GM12892 (cell line): Measurements from ENCODE around the gene COL1A1.

Experiments used
- POLR2A ChIP-seq: IDR thresholded peaks from 2 replicates; pipeline ENCODE4 v1.6.1; 2011; ENCODE audit warnings: low read depth, low read length, control low read depth
- POLR2AphosphoS5 ChIP-seq: IDR thresholded peaks from 2 replicates; pipeline ENCODE4 v1.6.1; 2011; ENCODE audit warnings: low read depth, low read length, control low read depth

- TF ChIP-seq POLR2A: no peak
- TF ChIP-seq POLR2AphosphoS5: no peak
Observed at GRCh38 chr17:50187394-50187725, 14.1 kb downstream of the COL1A1 start.
